Omental fat pad (tissue), 4 donors: ENCODE results near the gene ATIC. TPM values are rescaled to one million over a fixed set of nuclear protein-coding genes. Genes with fewer than 3 reads are reported as not detected.
"Not testable (repeated sequence)": the region's sequence is repeated elsewhere in the genome, so short reads cannot be mapped to it uniquely, and the experiment has no call there.

Experiments used
- ATAC-seq: fragments of 150-250 bp; one replicate; pipeline ENCODE4 v1.9.1; 2016; ENCODE audit warnings: mild to moderate bottlenecking, moderate library complexity; ENCODE audit not compliant: low FRiP score
- DNase-seq: peaks from one replicate; pipeline ENCODE4 v3.0.0-alpha.2; 2019; ENCODE audit warnings: low spot score
- CTCF ChIP-seq, 3 donors: fragments of 450-650 bp; IDR thresholded peaks; one replicate each; pipeline ENCODE4 v1.5.1; 2016 to 2017; ENCODE audit warnings: antibody characterized with exemption in 3 of 3, mild to moderate bottlenecking in 3 of 3, moderate library complexity in 2 of 3
- total RNA-seq, 4 donors: library from RNA; depleted of rRNA; stranded (reverse); fragments of >200 nt; gene quantifications; one replicate each; pipeline ENCODE4 v1.1.0, GENCODE V29; 2016

ATIC gene
- total RNA-seq, 4 donors from 2014 or later, result 28.2 to 62.1 (median 35.9) TPM

- no peak for DNase-seq
- no peak for TF ChIP-seq CTCF (IDR thresholded peaks at IDR 0.05)
- ATAC-seq, result no peak
Observed at GRCh38 chr2:215286309-215286708, 25.6 kb upstream of the ATIC start.

GRCh38 chr2:215288112-215288815 lies 23.6 kb upstream of the ATIC start:
- ATAC-seq (no peak), DNase-seq (no peak)
- TF ChIP-seq CTCF (IDR thresholded peaks at IDR 0.05), result no peak

GRCh38 chr2:215290980-215291599 lies 20.8 kb upstream of the ATIC start:
- no peak for TF ChIP-seq CTCF (IDR thresholded peaks at IDR 0.05)
- ATAC-seq, result no peak
- DNase-seq, result no peak

GRCh38 chr2:215293879-215294278 lies 18.0 kb upstream of the ATIC start:
- no peak for DNase-seq
- ATAC-seq, result no peak
- no peak for TF ChIP-seq CTCF (IDR thresholded peaks at IDR 0.05)

GRCh38 chr2:215299337-215299859 lies 12.5 kb upstream of the ATIC start:
- DNase-seq (no peak), ATAC-seq (no peak)

GRCh38 chr2:215301994-215302393 lies 9.9 kb upstream of the ATIC start:
- TF ChIP-seq CTCF (IDR thresholded peaks at IDR 0.05), result no peak
- DNase-seq, result no peak
- ATAC-seq, result no peak

More at GRCh38 chr2:215299337-215299859, 12.5 kb upstream of the ATIC start:
- no peak for TF ChIP-seq CTCF (IDR thresholded peaks at IDR 0.05)

- not testable (repeated sequence) for DNase-seq, ATAC-seq
Observed at GRCh38 chr2:215311259-215311624, 617 bp upstream of the ATIC start.
